Dedifferentiated amniotic fluid mesenchymal stem cell (primary cell): ENCODE data around the gene PRKCA.

ENCODE experiments used
- DNase-seq: peaks from one replicate; pipeline ENCODE4 v3.0.0-alpha.2; 2016; ENCODE audit errors: extremely low spot score

PRKCA gene

GRCh38 chr17:66414561-66415175 lies 112.3 kb downstream of the PRKCA start:
- DNase-seq, result no peak

- DNase-seq, result no peak
Measured at GRCh38 chr17:66415366-66416206, 113.2 kb downstream of the PRKCA start.

DNA sequence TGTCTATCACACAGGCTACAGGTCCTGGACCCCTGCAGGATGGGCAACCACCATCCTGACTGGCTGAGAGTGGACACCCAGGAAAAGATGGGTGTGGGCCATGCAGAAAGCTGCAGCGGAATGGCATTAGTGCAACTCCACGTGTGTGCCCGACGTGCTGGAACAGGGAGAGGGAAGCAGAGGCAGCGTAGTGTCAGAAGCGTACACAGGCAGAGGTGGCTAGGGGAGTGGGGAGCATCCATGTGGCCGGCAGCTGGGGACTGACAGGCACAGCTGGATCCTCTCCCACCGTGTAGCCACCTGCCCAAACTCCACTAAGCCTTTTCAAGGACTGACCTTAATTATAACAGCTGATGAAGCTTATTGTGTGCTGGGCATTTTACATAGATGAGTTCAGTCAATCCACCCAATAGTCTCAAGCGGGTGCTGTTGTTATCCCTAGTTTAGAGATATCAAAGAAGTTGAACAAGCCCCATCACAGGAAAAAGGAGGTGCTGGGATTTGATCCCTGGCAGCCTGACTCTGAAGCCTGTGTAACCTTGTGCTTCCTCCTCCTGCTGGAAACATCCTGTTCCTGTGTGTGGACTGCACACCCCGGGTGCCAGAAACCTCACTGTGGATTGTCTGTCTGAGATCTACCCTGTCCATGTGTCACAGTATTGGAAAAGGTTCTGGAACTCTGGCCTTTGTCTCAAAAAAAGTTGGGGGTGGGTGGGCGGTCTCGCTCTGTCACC lies 114.0 kb downstream of the PRKCA start:
- DNase-seq, result no peak

GRCh38 chr17:66417300-66417719 lies 114.9 kb downstream of the PRKCA start:
- no peak for DNase-seq

DNA sequence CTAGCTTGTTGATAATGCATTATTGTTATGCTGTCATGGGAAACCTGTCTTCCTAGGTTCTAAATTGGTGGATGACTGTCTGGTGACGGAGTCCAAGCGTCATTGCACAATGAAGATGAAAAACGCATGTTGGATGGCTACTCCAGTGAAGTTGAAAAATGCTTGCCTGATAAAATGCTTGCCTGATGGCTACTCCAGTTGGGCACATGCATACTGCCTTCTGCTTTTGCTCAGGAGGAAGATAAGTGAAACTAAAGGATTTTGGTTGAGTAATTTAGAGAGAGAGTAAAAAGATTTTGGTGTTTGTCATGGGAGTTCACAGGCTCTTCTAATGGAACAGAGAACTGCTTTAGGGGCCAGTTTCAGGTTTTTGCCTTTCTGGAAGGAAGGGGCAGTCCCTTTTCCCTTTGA lies 118.6 kb downstream of the PRKCA start:
- DNase-seq, result no peak

DNA sequence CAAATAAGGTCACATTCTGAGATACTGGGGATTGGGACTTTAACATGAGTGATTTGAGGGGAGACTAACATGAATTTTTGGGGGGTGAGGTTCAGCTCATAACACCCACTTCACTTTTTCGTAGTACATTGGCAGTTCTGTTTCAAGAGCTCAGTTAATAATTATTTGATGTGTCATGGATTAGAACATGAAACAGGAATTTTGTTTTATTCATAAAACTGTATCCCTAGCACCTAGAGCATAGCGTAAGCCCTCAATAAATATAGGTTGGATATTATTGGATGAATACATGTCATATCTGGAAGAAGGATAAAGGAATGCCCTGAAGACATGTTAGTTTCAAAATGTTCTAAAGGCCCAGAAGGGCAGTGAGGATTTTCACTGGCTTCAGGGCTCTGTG lies 119.8 kb downstream of the PRKCA start:
- DNase-seq, result no peak

DNA sequence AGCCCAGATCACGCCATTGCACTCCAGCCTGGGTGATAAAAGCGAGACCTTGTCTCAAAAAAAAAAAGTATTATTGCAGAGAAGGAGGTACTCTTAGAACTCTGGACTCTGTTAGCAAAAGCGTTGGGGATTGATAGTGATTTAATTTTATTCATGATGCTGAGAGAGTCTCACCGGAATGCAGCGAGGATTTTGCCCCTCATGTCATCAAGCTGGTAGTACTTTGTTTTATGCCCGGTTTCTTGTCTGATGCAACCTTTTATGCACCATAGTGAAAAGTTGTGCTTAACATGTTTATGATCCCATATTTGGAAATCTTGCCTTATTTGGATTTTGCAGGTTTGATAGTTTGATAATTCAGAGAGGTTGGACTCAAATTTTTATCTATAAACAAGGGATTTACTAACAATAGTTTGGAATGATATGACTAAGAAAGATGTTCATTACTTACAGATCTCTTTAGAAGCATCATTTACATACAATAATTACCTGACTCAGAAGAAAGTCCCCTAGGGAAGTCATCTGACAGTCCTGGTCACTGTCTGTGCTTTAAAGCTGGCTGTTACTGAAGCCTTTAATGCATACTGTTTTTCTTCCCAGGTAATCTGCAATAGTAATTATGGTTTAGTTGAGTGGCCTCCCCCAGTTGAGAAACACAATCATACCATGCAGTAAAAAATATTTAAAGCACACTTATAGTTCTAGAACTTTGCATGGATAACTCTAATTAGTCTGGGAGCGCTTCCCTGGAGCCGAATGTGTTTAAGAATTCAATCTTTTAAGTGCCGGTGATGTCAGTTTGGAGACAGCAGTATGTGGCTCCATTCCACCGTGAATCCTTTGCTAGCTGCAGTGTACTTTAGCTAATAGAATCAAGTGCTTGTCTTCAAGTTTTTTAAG lies 120.9 kb downstream of the PRKCA start:
- DNase-seq, result no peak

DNA sequence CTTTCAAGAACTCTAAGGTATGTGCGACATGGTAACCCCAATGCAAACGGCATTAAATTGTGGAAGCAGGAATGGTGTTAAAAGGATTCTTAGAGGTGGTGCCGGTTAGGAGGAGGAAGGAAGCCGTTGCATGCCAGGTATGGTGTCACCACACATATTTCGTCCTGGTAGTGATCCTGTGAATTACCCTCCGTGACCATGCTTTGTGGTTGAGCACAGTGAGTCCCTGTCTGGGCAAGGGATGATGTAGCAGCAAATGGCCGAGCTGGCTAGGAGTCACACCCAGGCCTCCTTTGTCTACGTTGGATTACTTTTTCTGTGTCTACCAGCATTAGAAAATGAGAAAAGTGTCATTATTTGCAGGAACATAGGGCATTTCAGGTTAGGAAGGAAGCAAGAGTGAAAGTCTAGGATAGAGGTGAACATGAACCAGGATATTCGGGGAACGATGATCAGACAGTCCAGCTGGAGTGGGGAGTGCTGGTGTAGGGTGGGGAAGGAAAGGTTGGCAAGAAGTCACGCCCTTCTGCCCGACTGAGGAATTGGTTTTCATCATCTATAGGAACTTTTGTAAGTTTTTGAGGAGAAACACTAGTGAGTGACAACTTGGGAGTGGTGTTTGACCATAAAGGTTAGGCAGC lies 123.5 kb downstream of the PRKCA start:
- no peak for DNase-seq

DNA sequence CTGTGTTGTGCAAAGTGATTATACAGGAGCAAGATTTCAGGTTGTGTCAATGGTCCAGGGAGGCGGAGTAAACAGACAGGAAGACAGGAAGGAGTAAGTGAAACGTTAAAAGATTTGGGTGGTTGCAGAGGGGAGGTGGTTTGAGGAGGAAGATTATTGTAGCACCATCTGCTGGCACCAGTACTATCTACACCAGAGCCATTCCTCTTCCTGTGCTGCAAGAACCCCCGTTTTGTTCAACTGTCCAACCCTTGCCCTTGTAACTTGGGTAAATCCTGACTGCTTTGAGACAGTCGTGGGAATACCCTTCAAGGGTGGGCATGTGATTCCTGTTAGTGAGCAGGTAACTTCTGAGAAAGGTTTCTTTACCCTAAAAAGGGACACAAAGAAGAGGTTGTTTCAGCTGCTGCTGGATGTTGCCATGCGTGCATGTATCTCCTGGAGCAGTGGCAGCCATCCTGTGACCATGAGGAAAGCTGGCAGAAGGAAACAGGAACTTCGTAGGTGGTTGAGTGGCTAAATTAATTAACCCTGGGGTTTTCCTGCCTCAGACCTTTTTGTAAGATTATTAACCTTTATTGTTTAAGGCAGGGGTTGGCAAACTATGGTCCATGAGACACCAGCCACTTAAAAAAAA lies 124.1 kb downstream of the PRKCA start:
- no peak for DNase-seq

GRCh38 chr17:66427134-66427533 lies 124.7 kb downstream of the PRKCA start:
- no peak for DNase-seq

DNA sequence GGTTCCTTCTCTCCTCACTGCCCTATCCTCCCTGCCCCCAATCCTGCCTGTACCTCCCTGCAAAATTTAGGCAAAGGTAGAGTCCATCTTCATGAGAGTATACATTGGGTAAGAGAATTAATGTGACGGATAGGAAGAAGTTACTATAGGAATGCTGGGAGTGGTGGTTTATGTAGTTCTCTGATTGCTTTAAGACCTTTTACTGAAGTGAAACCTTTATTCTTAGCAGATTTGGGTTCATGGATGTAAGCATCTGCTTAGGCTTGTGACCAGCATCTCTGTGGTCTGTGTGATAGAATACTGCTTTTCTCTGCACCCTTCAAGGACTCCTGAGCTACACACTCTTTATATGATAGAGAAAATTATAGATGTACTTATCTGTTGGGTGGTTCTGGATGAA lies 127.3 kb downstream of the PRKCA start:
- DNase-seq, result no peak

- DNase-seq, result no peak
Measured at GRCh38 chr17:66430846-66431795, 128.7 kb downstream of the PRKCA start.

GRCh38 chr17:66431910-66432309 lies 129.5 kb downstream of the PRKCA start:
- DNase-seq, result peak; percentile 93

DNA sequence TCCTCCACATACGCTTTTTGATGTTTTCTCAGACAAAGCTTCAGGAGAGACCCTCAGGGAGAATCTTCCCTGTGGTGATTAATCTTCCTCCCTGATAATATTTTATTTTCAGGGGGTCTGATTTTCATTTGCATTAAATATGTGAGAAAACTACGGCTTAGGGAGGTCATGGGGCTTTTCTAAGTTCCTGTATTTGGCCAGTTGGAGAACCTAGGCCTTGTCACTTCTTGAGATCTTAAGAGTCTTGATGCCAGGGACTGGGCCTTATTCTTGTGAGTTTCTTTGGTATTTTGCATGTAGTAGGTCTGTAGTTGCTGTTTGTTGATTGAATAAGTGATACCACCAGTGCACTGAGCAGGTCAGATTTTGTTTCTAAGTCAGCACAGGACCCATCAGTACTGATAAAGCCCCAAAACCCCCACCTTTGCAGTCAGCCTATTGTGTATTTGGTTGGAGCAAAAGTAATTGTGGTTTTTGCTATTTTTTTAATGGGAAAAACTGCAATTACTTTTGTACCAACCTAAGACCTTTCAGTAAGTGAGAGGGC lies 130.1 kb downstream of the PRKCA start:
- no peak for DNase-seq

- peak; percentile 47 for DNase-seq
Measured at GRCh38 chr17:66432996-66433551, 130.7 kb downstream of the PRKCA start.

DNA sequence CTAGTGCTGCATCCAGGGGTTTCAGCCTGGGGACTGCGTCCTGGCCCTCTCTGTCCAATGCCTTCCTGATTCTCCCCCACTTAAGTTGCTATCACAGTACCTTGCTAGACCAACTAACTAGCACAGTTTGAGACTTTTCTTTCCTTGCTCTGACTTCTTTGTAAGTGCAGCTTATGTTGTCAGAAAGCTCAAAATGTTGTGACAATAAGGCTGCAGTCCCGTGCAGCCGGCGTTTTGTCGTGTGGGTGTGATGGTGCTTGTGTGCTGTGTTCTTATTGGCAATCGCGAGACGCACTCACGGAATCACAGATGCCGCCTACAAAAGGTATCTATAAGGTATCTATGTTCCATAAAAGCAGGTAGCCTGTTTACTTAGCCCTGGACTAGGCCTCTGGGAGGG lies 132.8 kb downstream of the PRKCA start:
- no peak for DNase-seq

DNA sequence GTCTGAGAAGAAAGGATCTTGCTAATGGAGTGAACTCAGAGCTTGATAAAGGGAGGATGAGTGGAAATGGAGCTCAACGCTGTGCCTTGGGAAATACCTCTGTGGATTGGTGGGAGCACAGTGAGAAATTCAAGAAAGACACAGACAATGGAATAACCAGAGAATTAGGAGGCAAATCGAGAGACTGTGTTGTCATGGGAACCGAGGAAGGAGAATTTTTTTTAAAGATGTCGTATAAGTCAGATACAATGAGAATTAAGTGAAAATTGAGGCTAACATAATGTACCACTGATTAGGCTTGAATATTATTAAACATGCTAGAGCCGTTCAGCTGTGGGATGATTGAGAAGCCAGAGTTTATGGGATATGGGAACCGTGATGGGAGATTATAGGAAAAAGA lies 134.2 kb downstream of the PRKCA start:
- DNase-seq, result no peak

GRCh38 chr17:66437476-66438026 lies 135.1 kb downstream of the PRKCA start:
- DNase-seq, result no peak

DNA sequence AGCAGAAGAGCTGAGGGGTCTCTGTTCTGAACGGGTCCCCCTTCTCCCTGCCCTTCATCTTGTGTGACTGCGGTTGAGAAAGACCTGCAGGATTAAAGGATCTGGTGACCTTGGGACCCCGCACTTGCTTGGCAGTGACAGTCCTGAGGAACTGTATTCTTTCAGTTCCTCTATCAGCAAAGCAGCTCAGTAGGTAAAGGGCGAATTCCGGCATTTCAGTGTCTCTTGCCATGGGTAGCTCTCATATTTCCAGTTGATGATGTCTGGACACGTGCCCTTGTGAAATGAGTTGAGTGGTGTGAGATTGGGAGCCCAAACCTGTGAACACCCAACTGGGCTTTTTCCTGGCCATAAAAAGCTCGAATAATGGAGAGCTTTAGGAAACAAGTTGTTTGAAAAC lies 135.7 kb downstream of the PRKCA start:
- no peak for DNase-seq
